Upper lobe of left lung (tissue), 6 donors: ENCODE measurements around the gene CCR5AS.

Experiments used
- ATAC-seq, 2 donors: fragments of 200-7000 bp; cut with Tn5 transposase; one replicate each; pipeline ENCODE4 v1.9.1; 2022; ENCODE audit warnings: mild to moderate bottlenecking in 2 of 2, moderate library complexity in 2 of 2; ENCODE audit not compliant: low FRiP score in 2 of 2
- DNase-seq, 2 donors: peaks; one replicate each; pipeline ENCODE4 v3.0.0-alpha.2; 2019 to 2020
- H3K27ac ChIP-seq, 4 donors: fragments of 200-600 bp; sonication (generic); one replicate each; pipeline ENCODE4 v1.5.1; 2016 to 2019
- H3K27me3 ChIP-seq, 4 donors: fragments of 200-600 bp; sonication (generic); one replicate each; pipeline ENCODE4 v1.5.1; 2017 to 2019
- H3K36me3 ChIP-seq, 4 donors: fragments of 200-600 bp; sonication (generic); one replicate each; pipeline ENCODE4 v1.5.1; 2016 to 2019
- H3K4me1 ChIP-seq, 4 donors: fragments of 200-600 bp; sonication (generic); one replicate each; pipeline ENCODE4 v1.5.1; 2018 to 2019
- H3K4me3 ChIP-seq, 4 donors: fragments of 200-600 bp; sonication (generic); one replicate each; pipeline ENCODE4 v1.5.1; 2017 to 2019; ENCODE audit warnings: mild to moderate bottlenecking in 2 of 4, moderate library complexity in 1 of 4
- H3K9me3 ChIP-seq, 4 donors: fragments of 200-600 bp; sonication (generic); one replicate each; pipeline ENCODE4 v1.5.1; 2018 to 2019
- CTCF ChIP-seq, 6 experiments: fragments of 450-650 bp in 4 of 6; fragments of 200-600 bp in 2 of 6; sonication (generic) in 2 of 6; IDR thresholded peaks; one replicate each; pipeline ENCODE4 v1.5.1; 2016 to 2019; ENCODE audit warnings: antibody characterized with exemption in 6 of 6
- EP300 ChIP-seq, 4 donors: sonication (generic); formaldehyde crosslinking; IDR thresholded peaks; one replicate each; pipeline ENCODE4 v1.5.1; 2017; ENCODE audit warnings: antibody characterized with exemption in 4 of 4, control low read depth in 2 of 4
- POLR2A ChIP-seq, 4 donors: fragments of 450-650 bp; IDR thresholded peaks; one replicate each; pipeline ENCODE4 v1.5.1; 2016 to 2017; ENCODE audit warnings: antibody characterized with exemption in 4 of 4, mild to moderate bottlenecking in 2 of 4
- POLR2AphosphoS5 ChIP-seq, 2 donors: sonication (generic); formaldehyde crosslinking; IDR thresholded peaks; one replicate each; pipeline ENCODE4 v1.5.1; 2017; ENCODE audit warnings: antibody characterized with exemption in 2 of 2
- WGBS, 2 donors: methylation state at CpG; one replicate each; pipeline ENCODE4 v1.1.5; 2017 to 2018; 5-methylcytosine and 5-hydroxymethylcytosine counted together
- donor health status: DM: no; HTN: no; CAD: no; lungs with moderate emphysema.
- donor health status: DM: no; HTN: yes; CAD: no; lungs with severe emphysema.

The CCR5AS gene

GRCh38 chr3:46454209-46454595 is 47.3 kb upstream of the CCR5AS start:
- Histone ChIP-seq H3K4me3 (no peak overlapping the region), H3K27me3 (no peaks in the 10 kb centered on the region), H3K36me3 (no peaks in the 10 kb centered on the region), H3K4me1 (no peaks in the 10 kb centered on the region), H3K27ac (no peak overlapping the region), H3K9me3 (no peaks in the 10 kb centered on the region)
- TF ChIP-seq CTCF (IDR thresholded peaks at IDR 0.05): no peak
- TF ChIP-seq EP300 (IDR thresholded peaks at IDR 0.05): no peak
- TF ChIP-seq POLR2A (IDR thresholded peaks at IDR 0.05): no peak
- no peak for TF ChIP-seq POLR2AphosphoS5 (IDR thresholded peaks at IDR 0.05)
- DNase-seq (no peak), ATAC-seq (no peak)
- 75 to 82% methylated on average over 3 of the region's 3 CpGs for WGBS, 2 donors

- 73 to 85% methylated on average over 6 to 7 of the region's 7 CpGs for WGBS, 2 donors
- Histone ChIP-seq H3K9me3 (no peaks in the 10 kb centered on the region), H3K36me3 (no peaks in the 10 kb centered on the region), H3K4me3 (no peak overlapping the region), H3K27me3 (no peaks in the 10 kb centered on the region), H3K4me1 (no peaks in the 10 kb centered on the region), H3K27ac (no peak overlapping the region)
- no peak for ATAC-seq
- TF ChIP-seq POLR2A (IDR thresholded peaks at IDR 0.05) (no peak), CTCF (IDR thresholded peaks at IDR 0.05) (no peak), POLR2AphosphoS5 (IDR thresholded peaks at IDR 0.05) (no peak), EP300 (IDR thresholded peaks at IDR 0.05) (no peak)
- DNase-seq: no peak
These were observed 46.8 kb upstream of the CCR5AS start for GRCh38 chr3:46453526-46454208.

GRCh38 chr3:46449755-46450552 is 43.1 kb upstream of the CCR5AS start:
- Histone ChIP-seq H3K27me3 (no peaks in the 10 kb centered on the region), H3K4me3 (no peak overlapping the region), H3K27ac (no peak overlapping the region), H3K9me3 (no peaks in the 10 kb centered on the region), H3K36me3 (peaks cover 0 to 1% (median 0%) of the 10 kb centered on the region in 4 donors), H3K4me1 (no peaks in the 10 kb centered on the region)
- WGBS, 2 donors: 76 to 77% methylated on average over 11 to 14 of the region's 14 CpGs
- ATAC-seq (no peak), DNase-seq (no peak)
- TF ChIP-seq EP300 (IDR thresholded peaks at IDR 0.05) (no peak), POLR2AphosphoS5 (IDR thresholded peaks at IDR 0.05) (no peak), POLR2A (IDR thresholded peaks at IDR 0.05) (no peak), CTCF (IDR thresholded peaks at IDR 0.05) (peak in 5 of 6 experiments; percentile 9 to 58 (median 30))

- peaks cover 0 to 7% (median 0%) of the 10 kb centered on the region in 4 donors for H3K36me3 ChIP-seq
These were observed 41.9 kb upstream of the CCR5AS start for GRCh38 chr3:46448721-46449120.

More at GRCh38 chr3:46448721-46449120, 41.9 kb upstream of the CCR5AS start:
- Histone ChIP-seq H3K4me3 (no peak overlapping the region), H3K27me3 (no peaks in the 10 kb centered on the region), H3K9me3 (no peaks in the 10 kb centered on the region), H3K4me1 (no peaks in the 10 kb centered on the region), H3K27ac (no peak overlapping the region)
- DNase-seq: peak in 1 of 2 donors; percentile 63
- WGBS, 2 donors: 92 to 94% methylated on average over 12 to 17 of the region's 17 CpGs
- TF ChIP-seq EP300 (IDR thresholded peaks at IDR 0.05) (no peak), POLR2AphosphoS5 (IDR thresholded peaks at IDR 0.05) (no peak), POLR2A (IDR thresholded peaks at IDR 0.05) (no peak), CTCF (IDR thresholded peaks at IDR 0.05) (no peak)
- peak in 1 of 2 donors; percentile 38 for ATAC-seq
